ENCODE measurements around the gene TPRN.

TPRN gene

GRCh38 chr9:137206602-137207001, 6.1 kb upstream of the TPRN start:
- TF ChIP-seq CTCF (IDR thresholded peaks at IDR 0.05; ENCODE audit: insufficient read depth, low read depth, low read length, missing control alignments): no peak
- H3K4me3 ChIP-seq (ENCODE audit: low read length): peak overlapping the region; percentile 97
- no peak for DNase-seq (ENCODE audit: low read depth)

GRCh38 chr9:137205126-137206069, 4.9 kb upstream of the TPRN start, which contains the start of the genes NDOR1 and TMEM203:
TSS of gene NDOR1 (plus strand) at chr9:137205700. CDS start at chr9:137205778, 78 bp downstream.
TSS of gene TMEM203 (minus strand) at chr9:137205648. CDS start at chr9:137205414, 234 bp downstream.
- peak within 1 kb of the TSS; percentile 97 for H3K4me3 ChIP-seq (ENCODE audit: low read length)
- TF ChIP-seq CTCF (IDR thresholded peaks at IDR 0.05; ENCODE audit: insufficient read depth, low read depth, low read length, missing control alignments): no peak
- DNase-seq (ENCODE audit: low read depth): peak; percentile 89

DNA sequence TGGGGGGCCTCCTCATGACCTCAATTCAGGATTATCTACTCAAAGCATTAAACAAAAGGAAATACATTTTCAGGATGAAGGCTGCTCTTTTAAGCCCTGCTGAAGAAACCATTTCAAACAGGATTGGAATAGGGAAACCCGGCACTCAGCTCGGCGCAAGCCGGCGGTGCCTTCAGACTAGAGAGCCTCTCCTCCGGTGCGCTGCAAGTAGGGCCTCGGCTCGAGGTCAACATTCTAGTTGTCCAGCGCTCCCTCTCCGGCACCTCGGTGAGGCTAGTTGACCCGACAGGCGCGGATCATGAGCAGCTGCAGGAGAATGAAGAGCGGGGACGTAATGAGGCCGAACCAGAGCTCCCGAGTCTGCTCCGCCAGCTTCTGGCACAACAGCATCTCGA, 4.2 kb upstream of the TPRN start:
- peak overlapping the region; percentile 97 for H3K4me3 ChIP-seq (ENCODE audit: low read length)
- TF ChIP-seq CTCF (IDR thresholded peaks at IDR 0.05; ENCODE audit: insufficient read depth, low read depth, low read length, missing control alignments): no peak
- no peak for DNase-seq (ENCODE audit: low read depth)

- no peak for DNase-seq (ENCODE audit: low read depth)
- no peak for TF ChIP-seq CTCF (IDR thresholded peaks at IDR 0.05; ENCODE audit: insufficient read depth, low read depth, low read length, missing control alignments)
- no peak overlapping the region for H3K4me3 ChIP-seq (ENCODE audit: low read length)
Measured at GRCh38 chr9:137202966-137203365, 2.4 kb upstream of the TPRN start.

GRCh38 chr9:137201205-137201868, 796 bp upstream of the TPRN start:
- peak overlapping the region; percentile 64 for H3K4me3 ChIP-seq (ENCODE audit: low read length)
- DNase-seq (ENCODE audit: low read depth): no peak
- no peak for TF ChIP-seq CTCF (IDR thresholded peaks at IDR 0.05; ENCODE audit: insufficient read depth, low read depth, low read length, missing control alignments)

GRCh38 chr9:137199411-137200121, 975 bp downstream of the TPRN start:
- peak overlapping the region; percentile 26 for H3K4me3 ChIP-seq (ENCODE audit: low read length)
- no peak for DNase-seq (ENCODE audit: low read depth)
- no peak for TF ChIP-seq CTCF (IDR thresholded peaks at IDR 0.05; ENCODE audit: insufficient read depth, low read depth, low read length, missing control alignments)
